ENCODE measurements around the gene TRAF7.
"Not testable (repeated sequence)": the region's sequence is repeated elsewhere in the genome, so short reads cannot be mapped to it uniquely, and the experiment has no call there.

The TRAF7 gene

DNA sequence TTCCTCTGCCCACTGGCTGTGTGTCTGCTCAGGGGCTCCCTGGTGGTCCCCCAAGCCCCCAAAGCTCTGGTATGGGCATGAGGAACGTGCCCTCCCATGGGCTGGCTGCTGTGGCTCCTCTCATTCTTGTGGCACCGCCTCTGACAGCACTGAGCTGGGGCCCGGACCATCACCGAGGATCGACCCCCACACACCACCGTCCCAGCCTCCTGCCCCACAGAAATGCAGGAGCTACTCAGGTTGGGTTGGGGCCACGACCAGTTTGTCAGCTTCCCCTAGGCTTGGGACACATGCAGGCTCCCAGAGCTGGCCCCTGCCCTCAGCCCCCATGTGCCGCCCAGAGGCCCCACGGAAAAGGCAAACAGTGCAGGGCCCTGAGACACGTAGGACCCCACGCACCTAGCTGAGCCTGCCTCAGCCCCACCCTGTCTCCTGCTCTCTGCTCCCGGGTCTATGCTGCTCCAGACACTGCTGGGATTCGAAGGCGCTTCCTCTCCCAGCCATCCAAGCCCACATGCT lies 44.1 kb downstream of the TRAF7 start:
- H3K27ac ChIP-seq, result no peak overlapping the region
- TF ChIP-seq, protein P1, sequence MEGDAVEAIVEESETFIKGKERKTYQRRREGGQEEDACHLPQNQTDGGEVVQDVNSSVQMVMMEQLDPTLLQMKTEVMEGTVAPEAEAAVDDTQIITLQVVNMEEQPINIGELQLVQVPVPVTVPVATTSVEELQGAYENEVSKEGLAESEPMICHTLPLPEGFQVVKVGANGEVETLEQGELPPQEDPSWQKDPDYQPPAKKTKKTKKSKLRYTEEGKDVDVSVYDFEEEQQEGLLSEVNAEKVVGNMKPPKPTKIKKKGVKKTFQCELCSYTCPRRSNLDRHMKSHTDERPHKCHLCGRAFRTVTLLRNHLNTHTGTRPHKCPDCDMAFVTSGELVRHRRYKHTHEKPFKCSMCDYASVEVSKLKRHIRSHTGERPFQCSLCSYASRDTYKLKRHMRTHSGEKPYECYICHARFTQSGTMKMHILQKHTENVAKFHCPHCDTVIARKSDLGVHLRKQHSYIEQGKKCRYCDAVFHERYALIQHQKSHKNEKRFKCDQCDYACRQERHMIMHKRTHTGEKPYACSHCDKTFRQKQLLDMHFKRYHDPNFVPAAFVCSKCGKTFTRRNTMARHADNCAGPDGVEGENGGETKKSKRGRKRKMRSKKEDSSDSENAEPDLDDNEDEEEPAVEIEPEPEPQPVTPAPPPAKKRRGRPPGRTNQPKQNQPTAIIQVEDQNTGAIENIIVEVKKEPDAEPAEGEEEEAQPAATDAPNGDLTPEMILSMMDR (conservative IDR thresholded peaks at IDR 0.05), result no peak

DNA sequence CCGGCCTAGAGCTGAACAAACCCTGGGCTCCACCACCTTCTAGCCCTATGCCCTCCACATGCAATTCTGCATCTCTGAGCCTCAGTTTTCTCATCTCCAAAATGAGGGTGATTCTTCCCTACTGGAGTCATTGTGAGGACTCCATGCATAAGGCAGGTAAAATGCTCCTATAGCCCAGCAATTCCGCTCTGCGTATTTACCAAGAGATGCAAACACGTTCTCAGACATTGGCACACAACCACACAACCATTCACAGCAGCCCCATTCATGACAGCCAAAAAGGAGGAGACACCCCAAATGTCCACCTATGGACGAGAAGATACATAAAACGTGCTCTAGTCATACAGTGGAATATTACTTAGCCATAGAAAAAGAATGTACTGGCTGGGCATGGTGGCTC lies 44.7 kb downstream of the TRAF7 start:
- TF ChIP-seq, protein P1 (conservative IDR thresholded peaks at IDR 0.05), result no peak
- no peak overlapping the region for H3K27ac ChIP-seq

DNA sequence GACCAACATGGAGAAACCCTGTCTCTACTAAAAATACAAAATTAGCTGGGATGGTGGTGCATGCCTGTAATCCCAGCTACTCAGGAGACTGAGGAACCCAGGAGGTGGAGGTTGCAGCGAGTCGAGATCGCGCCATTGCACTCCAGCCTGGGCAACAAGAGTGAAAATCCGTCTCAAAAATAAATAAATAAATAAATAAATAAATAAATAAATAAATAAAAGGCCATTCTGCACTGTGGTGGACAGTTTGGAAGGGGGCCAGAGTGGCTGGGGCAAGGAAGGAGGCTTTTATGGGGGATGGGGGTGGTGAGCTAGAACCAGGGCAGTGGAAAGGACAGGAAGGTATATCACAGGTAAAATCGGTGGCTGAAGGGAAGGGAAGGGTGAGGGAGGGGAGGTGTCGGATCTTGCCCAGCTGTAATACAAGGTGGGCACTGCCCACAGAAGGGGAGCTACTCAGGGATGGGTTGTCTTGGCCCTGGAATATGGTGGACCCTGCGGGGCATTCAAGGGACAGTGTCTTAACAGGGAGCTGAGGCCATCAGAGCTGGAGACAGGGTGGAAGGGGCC lies 47.6 kb downstream of the TRAF7 start:
- H3K27ac ChIP-seq, result not testable (repeated sequence)

DNA sequence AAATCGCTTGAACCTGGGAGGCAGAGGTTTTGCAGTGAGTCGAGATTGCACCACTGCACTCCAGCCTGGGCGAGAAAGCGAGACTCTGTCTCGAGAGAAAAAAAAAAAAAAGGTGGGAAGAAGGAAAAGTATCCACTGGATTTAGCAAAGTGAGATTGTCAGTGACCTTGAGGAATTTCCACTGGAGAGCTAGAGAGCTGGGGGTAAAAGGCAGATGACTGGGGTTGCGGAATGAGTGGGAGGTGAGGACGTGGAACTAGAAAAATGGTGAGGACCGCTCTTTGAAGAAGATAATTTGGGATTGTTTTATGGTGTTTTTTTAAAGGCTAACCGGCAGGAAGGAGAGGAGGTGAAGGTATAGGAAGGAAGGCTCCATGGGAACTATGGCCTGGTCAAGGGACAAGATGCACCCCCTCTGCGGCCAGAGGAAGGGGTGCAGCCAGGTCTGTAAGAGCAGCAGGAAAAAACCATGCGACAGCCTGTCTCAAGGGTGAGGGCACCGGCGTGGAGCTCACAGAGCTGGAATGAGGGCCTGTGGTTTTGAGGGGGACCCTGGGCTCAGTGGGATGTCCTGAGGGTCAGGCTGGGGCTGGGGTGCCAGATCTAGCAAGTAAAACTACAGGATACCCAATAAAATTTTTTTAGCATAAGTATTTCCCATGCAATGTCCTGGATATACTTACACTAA lies 49.0 kb downstream of the TRAF7 start:
- peak overlapping the region; percentile 89 for H3K27ac ChIP-seq
- TF ChIP-seq, protein P1 (conservative IDR thresholded peaks at IDR 0.05), result no peak

DNA sequence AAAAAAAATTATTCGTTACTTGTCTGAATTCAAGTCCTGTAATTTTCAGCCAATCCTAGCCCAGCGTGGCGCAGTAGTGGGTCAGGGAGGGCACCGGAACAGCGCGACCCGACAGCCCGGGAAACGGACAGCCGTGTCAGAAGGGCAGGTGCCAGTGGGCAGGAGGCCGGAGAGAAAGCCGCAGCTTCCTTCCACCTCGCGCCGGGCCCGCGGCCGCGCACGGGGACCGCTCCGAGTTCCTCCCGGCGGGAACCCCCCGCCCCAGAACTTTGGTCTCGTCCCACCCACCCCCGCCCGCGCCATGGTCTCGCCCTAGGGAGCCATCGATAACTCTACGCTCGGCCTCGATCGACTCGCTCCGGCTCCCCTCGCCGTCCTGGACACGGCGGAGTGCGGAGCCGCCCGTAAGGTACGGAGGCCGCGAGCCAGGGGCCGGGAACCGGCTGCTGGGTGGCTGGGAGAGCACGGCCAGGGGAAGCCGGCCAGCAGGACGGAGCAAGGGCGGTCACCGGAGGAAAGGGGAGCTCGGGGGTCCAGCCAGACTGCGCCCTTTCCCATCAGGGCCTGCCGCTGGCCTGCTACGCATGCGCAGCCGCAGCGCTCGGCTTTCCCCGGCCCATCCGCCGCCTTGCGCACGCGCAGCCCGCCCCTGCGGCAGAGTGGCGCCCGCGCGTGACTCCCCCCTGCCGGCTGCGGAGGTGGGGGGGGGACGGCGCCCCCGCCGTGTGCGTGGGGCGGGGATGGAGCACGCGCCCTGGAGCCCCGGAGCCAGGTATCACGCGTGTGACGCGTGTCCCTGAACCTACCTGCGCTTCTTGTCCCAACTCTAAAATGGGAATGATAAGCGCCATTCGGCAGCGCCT lies 49.8 kb downstream of the TRAF7 start, which contains the start of gene MLST8:
Gene MLST8 (plus strand): TSS at position 351 of the 863 bp plus-strand sequence. CDS start 632 bp downstream, outside the sequence.
- TF ChIP-seq, protein P1 (conservative IDR thresholded peaks at IDR 0.05), result no peak
- peak within 1 kb of the TSS; percentile 89 for H3K27ac ChIP-seq

DNA sequence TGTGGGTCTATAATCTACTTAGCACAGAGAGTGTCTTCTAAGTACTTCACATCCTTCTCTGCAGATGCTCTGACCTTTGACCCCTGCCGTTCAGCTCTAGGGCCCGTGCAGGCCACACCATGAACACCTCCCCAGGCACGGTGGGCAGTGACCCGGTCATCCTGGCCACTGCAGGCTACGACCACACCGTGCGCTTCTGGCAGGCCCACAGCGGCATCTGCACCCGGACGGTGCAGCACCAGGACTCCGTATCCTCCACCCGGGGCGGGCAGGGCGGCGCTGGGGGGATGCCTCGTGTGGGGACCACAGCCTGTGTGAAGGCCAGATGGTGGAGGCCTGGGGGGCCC lies 50.4 kb downstream of the TRAF7 start:
- TF ChIP-seq, protein P1 (conservative IDR thresholded peaks at IDR 0.05), result no peak
- H3K27ac ChIP-seq, result peak overlapping the region; percentile 89

DNA sequence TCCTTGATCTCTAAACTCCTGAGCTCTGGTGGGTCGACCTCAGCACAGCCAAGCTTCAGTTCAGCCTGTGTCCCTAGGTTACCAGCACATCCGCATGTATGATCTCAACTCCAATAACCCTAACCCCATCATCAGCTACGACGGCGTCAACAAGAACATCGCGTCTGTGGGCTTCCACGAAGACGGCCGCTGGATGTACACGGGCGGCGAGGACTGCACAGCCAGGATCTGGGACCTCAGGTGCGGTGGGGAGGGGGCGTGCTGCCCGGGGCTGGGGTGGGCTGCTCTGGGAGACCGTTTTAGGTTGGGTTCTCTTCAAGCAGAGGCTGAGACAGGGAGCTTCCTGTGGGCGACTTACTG lies 50.8 kb downstream of the TRAF7 start:
- H3K27ac ChIP-seq, result peak overlapping the region; percentile 89
- TF ChIP-seq, protein P1 (conservative IDR thresholded peaks at IDR 0.05), result no peak
